ENCODE measurements around the gene ABCF2. TPM values are rescaled to one million over a fixed set of nuclear protein-coding genes. Genes with fewer than 3 reads are reported as not detected.

Gene ABCF2
- 64.7 and 65.2 TPM in 2 replicates for total RNA-seq

GRCh38 chr7:151226875-151227782 lies at the start of gene ABCF2:
Gene ABCF2 (minus strand): TSS chr7:151227205. CDS start chr7:151226458, 747 bp downstream.

DNA sequence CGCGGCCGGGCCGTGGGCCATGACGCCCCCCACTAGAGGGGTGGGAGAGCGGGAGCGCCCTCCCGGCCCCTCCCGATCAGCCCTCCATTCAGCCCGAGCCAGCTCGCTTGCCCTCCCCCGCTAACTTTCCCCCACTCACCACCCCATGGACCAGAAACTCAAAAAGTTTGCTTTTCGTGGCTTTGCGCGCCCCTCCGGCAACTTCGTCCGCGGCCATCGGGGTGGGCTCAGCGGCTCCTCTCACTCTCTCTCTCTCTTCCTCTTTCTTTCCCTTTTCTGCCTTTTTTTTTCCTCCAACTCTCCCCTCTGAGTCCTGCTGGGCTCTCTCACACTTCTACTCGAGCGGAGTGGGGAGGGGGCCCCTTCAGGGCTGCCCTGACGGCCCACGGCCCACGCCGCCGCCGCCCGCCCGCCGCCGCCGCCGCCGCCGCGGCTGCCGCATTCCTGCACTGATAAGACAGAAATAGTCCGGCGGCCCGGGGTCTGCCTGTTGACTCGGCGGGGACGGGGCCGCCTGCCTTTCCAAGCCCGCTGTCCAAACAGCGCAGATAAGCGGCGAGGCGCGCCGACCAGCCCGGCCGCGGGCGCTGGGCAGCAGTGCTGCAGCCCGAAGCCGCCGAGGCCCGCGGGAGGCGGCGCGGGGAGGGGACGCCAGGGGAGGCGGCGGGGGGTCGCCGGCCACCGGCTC lies 21.5 kb upstream of the ABCF2 start, which contains the start of gene SMARCD3:
TSS of gene SMARCD3 (minus strand) at position 349 of the 688 bp plus-strand sequence. CDS start at position 217, 132 bp downstream.

DNA sequence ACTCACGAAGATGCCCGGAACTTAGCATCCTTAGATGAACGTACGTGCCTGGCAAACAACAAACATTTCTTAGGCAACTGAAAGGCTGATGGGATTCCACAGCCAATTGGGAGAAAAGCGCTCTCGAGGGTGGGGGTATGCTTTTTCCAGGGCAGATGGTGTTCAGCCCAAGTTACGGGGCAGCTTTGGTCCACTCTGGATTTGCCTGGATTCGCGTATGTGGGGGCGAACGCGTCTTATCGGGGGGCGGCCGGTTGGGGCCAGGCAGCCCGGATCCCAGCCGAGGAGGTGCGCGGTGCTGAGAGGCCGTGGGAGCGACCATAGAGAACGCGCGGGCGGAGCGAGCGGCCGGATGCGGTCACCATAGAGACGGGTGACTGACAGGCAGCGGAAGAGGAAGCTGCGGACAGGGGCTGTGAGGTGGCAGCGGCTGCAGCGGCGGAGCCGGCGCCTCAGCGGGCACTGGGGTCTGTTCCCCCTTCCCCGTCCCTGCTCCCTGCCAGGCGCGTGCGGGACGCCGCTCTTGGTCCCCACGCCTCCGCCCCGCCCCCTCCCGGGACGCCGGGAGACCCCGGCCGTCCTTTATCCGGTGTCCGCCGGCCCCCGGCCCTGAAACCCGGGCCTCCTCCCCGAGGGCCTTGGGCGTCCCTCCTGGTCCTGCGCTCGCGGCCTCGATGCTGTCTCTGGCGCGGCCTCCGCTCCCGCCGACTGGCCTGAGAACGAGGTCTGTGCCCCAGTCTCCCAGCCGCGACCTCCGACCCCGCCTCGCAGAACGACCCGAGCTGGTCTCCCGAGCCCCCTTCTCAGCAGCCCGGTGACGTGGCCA lies 5.3 kb upstream of the ABCF2 start, which contains the start of gene CHPF2:
TSS of gene CHPF2 (plus strand) at position 393 of the 826 bp plus-strand sequence. CDS start 1,529 bp downstream, outside the sequence.

DNA sequence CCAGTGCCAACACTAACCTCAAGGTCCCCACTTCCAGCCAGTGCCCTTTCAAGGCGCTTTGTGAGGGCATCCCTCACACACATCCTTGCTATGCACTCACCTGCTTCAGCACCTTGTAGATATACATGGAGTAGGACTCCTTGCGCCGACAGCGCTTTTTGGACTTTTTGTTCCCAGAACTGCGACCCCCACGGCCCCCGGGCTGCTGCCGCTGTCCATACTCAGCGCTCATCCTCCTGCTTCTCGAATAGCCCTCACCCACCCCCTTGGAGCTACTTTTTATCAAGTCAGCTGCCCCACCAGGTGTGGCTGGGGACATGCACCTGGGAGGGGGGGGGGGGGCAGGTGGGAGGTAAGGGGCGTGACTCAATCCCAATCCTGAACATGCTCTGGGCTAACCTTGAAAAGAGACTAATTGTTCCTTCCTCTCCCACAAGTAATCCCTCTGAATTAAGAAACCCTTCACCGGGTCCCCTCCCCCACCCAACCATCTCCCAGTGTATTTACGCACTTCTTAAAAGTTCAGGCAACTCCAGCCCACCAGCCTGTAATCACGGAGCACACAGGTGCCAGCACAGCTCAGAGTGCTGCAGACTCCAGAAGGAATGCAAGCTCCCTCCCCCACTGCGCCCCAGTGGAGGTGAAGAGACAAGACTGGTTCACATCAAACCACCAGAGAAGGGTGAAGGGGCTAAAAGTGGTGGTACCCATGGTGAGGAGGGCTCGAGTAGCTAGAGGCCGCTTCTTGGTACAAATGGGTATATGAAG lies 16.7 kb downstream of the ABCF2 start, which contains the start of gene H2BK1:
TSS of gene H2BK1 (minus strand) at position 402 of the 768 bp plus-strand sequence. CDS start at position 232, 170 bp downstream.

DNA sequence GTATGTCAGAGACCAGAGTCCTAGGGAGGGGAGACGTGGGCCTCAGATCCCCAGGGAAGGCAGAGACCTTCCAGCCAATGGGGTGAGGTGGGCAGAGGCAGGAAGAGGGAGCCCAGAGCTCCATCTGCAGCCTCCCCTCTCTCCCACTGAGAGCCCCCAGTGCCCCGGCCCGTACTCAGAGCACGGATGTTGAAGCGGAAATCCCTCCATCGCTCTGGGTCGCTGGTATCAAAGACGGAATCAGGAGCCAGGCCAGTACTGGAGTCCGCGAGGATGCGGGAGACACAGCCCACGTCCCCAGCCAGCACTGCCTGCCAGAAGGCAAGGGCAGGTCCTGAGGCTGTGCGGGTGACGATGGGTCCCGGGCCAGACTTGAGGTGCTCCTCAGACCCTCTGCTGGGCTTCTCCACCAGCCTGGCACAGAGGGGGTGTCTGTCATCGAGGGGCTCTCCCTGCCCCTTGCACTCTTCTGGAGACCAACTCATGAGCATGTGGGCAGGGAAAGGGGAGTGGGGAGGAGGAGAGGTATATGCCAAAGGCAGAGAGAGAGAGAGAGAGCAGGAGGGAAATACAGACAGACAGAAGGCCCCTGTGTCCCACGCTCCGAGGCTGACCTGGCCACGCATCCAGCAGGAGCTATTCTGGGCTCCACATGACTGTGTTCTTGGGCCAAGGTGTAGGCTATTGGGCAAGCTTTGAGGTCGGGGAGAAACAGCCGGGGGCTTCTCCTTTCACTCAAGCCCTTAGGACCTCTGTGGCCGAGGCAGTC lies 40.2 kb downstream of the ABCF2 start, which contains the start of gene ASB10:
TSS of gene ASB10 (minus strand) at position 611 of the 769 bp plus-strand sequence. CDS start at position 491, 120 bp downstream.

DNA sequence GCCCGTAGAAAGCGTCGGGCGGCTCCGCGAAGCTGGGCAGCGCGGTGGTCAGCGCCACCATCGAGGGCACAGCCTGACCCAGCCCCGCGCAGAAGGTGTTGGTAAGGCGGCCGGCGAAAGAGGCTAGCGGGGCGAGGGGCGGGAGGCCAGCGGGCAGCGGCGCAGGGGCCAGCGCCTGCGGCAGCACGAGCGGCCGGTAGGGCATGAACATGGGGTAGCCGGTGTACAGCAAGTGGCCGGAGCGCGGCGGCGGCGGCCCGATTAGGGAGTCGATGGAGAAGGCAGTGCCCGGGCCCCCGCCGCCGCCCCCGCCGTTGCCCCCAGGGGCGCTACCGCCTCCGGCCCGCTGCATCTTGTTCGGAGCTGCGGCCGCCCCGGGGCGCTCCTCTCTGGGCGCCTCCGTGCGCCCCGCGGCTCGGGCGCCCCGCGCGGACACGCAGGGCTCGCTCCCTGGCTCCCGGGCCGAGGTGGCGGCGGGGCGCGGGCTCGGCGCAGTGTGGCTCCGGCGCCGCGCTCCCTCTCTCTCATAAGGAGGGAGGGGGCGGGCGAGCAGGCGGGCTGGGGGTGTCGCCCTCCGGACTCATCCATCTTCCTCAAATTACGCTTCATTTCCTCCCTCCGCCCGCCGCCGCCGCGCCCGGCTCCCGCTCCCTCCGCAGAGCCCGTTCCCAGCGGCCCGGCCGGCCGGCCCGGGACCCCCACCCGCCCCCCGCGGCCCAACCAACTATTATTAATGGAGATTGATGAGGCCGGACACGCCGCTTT lies 59.6 kb downstream of the ABCF2 start, which contains the start of gene GBX1:
TSS of gene GBX1 (minus strand) at position 498 of the 765 bp plus-strand sequence. CDS start at position 352, 146 bp downstream.

Other genes with a start within 250 kb of the ABCF2 start
- gene KCNH2, start 248.9 kb downstream of the ABCF2 start, total RNA-seq = 0.33 TPM in 1 of 2 replicates, not detected in the other
- gene NOS3, start 236.2 kb downstream of the ABCF2 start, total RNA-seq = 0.99 and 2.0 TPM in 2 replicates
- gene ATG9B, start 202.7 kb downstream of the ABCF2 start, total RNA-seq = under 0.01 and 0.15 TPM in 2 replicates
- 37.2 and 43.6 TPM in 2 replicates for gene ABCB8, start 198.8 kb downstream of the ABCF2 start, total RNA-seq
- gene ASIC3, start 178.7 kb downstream of the ABCF2 start, total RNA-seq = 0.17 TPM in 1 of 2 replicates, not detected in the other
- gene CDK5, start 169.3 kb downstream of the ABCF2 start, total RNA-seq = 19.1 and 19.2 TPM in 2 replicates
- 66.5 and 96.1 TPM in 2 replicates for gene SLC4A2, start 167.6 kb downstream of the ABCF2 start, total RNA-seq
- 72.9 and 108 TPM in 2 replicates for gene FASTK, start 146.4 kb downstream of the ABCF2 start, total RNA-seq
- gene TMUB1, start 143.7 kb downstream of the ABCF2 start, total RNA-seq = 25.5 and 32.6 TPM in 2 replicates
- gene AGAP3, start 140.7 kb downstream of the ABCF2 start, total RNA-seq = 42.0 and 71.3 TPM in 2 replicates
- not detected in 2 replicates for gene GBX1, start 59.5 kb downstream of the ABCF2 start, total RNA-seq
- not detected in 2 replicates for gene ASB10, start 40.0 kb downstream of the ABCF2 start, total RNA-seq
- gene H2BK1, start 16.7 kb downstream of the ABCF2 start, total RNA-seq = not detected in 2 replicates
- 71.4 and 127 TPM in 2 replicates for gene CHPF2, start 5.3 kb upstream of the ABCF2 start, total RNA-seq
- 27.3 and 47.0 TPM in 2 replicates for gene SMARCD3, start 21.5 kb upstream of the ABCF2 start, total RNA-seq
- gene NUB1, start 114.6 kb upstream of the ABCF2 start, total RNA-seq = 41.5 and 52.1 TPM in 2 replicates
- 3.8 TPM in 1 of 2 replicates, not detected in the other for gene WDR86, start 182.8 kb upstream of the ABCF2 start, total RNA-seq
- 0.58 and 0.83 TPM in 2 replicates for gene CRYGN, start 212.9 kb upstream of the ABCF2 start, total RNA-seq